Mucosa of descending colon (tissue), 3 donors: ENCODE measurements around the gene CAPN8. TPM values are rescaled to one million over a fixed set of nuclear protein-coding genes. Genes with fewer than 3 reads are reported as not detected.
A peak's percentile ranks its signal among the peaks of the same experiment; 100 is the strongest.

ENCODE experiments used
- ATAC-seq: fragments of 200-7000 bp; cut with Tn5 transposase; one replicate; pipeline ENCODE4 v1.9.1; 2020; ENCODE audit warnings: mild to moderate bottlenecking, moderate library complexity
- DNase-seq, 3 donors: peaks; one replicate each; pipeline ENCODE4 v3.0.0-alpha.2; 2020
- H3K36me3 ChIP-seq: fragments of 200-600 bp; one replicate; pipeline ENCODE4 v1.8.0; 2021; ENCODE audit warnings: low read depth, mild to moderate bottlenecking
- H3K4me1 ChIP-seq: fragments of 200-600 bp; one replicate; pipeline ENCODE4 v1.8.0; 2021; ENCODE audit warnings: low read depth, mild to moderate bottlenecking
- H3K4me3 ChIP-seq: fragments of 200-600 bp; one replicate; pipeline ENCODE4 v1.8.0; 2021; ENCODE audit warnings: mild to moderate bottlenecking
- H3K9me3 ChIP-seq: fragments of 200-600 bp; one replicate; pipeline ENCODE4 v1.8.0; 2021; ENCODE audit warnings: mild to moderate bottlenecking
- CTCF ChIP-seq: fragments of 200-600 bp; IDR thresholded peaks from one replicate; pipeline ENCODE4 v1.8.0; 2022; ENCODE audit warnings: antibody characterized with exemption, mild to moderate bottlenecking
- intact Hi-C, 2 donors: fragments of 100-400 bp; cut with DNase I in 1 of 2; cut with micrococcal nuclease in 1 of 2; formaldehyde crosslinking; loops; one replicate each; pipeline versions ENCODE4 v1.11.0 to v1.11.1; 2022; cut with DNase I, micrococcal nuclease
- total RNA-seq, 3 donors: library from RNA; stranded (reverse); fragmentation: NEBNext Ultra II Directional in 2 of 3; extraction: Animal tissue kit (Norgen Biotek cat#: 25700) in 2 of 3; gene quantifications; one replicate each; pipeline versions ENCODE4 v1.2.1 to v1.2.4, GENCODE V29; 2021 to 2023
- donor health status: DM: no; HTN: no; CAD: no; lungs with moderate emphysema.
- donor health status: DM: no; HTN: no; CAD: no.
- donor health status: DM: no; HTN: yes; CAD: no.

Gene CAPN8
- total RNA-seq, 3 donors from 2014 or later, result 31.1 to 88.6 (median 59.0) TPM

GRCh38 chr1:223683586-223684487, 18.3 kb upstream of the CAPN8 start:
- peak; percentile 20 for TF ChIP-seq CTCF
- peak; percentile 81 for ATAC-seq
- no peaks in the 10 kb centered on the region for H3K9me3 ChIP-seq
- H3K36me3 ChIP-seq, result no peaks in the 10 kb centered on the region
- DNase-seq, result peak in 2 of 3 donors; percentile 59 to 85
- intact Hi-C loops, result loop anchor here (10.0 kb wide), 1 partner anchor 549 kb away; no protein-coding TSS in a partner anchor
- no peaks in the 10 kb centered on the region for H3K4me1 ChIP-seq
- H3K4me3 ChIP-seq, result no peak overlapping the region

- intact Hi-C loops, result loop anchor here (10.0 kb wide), 1 partner anchor 548 kb away; no protein-coding TSS in a partner anchor
- Histone ChIP-seq H3K36me3 (no peaks in the 10 kb centered on the region), H3K4me1 (no peaks in the 10 kb centered on the region), H3K9me3 (no peaks in the 10 kb centered on the region), H3K4me3 (no peak overlapping the region)
- no peak for TF ChIP-seq CTCF
- DNase-seq (no peak), ATAC-seq (no peak)
Measured at GRCh38 chr1:223682502-223682901, 17.0 kb upstream of the CAPN8 start.

- intact Hi-C loops, result loop anchor here (10.0 kb wide), 1 partner anchor 545 kb away; no protein-coding TSS in a partner anchor
- no peaks in the 10 kb centered on the region for H3K4me1 ChIP-seq
- TF ChIP-seq CTCF, result no peak
- no peaks in the 10 kb centered on the region for H3K36me3 ChIP-seq
- ATAC-seq (no peak), DNase-seq (no peak)
- H3K4me3 ChIP-seq, result no peak overlapping the region
- H3K9me3 ChIP-seq, result no peaks in the 10 kb centered on the region
Measured at GRCh38 chr1:223680188-223680587, 14.7 kb upstream of the CAPN8 start.

DNA sequence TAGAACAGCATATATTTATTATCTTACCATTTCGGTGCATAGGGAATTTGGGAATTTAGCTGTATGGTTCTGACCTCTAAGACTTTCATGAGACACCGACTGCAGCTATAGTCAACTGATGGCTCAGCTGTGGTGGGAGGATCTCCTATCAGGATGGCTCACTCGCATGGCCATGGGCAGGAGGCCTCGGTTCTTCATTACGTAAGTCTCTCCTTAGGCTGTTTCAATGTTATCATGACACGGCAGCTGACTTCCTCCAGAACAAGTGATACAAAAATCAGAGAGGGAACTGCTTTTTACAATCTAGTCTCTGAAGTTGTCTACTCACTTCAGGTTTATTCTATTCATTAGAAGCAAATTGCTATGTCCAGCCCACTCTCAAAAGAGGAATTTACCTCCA, 13.3 kb upstream of the CAPN8 start:
- Histone ChIP-seq H3K9me3 (peaks cover 12% of the 10 kb centered on the region), H3K4me3 (no peak overlapping the region), H3K4me1 (no peaks in the 10 kb centered on the region), H3K36me3 (no peaks in the 10 kb centered on the region)
- DNase-seq, result no peak
- intact Hi-C loops, result no loop called here
- TF ChIP-seq CTCF, result no peak
- ATAC-seq, result no peak

GRCh38 chr1:223674119-223674890, 8.8 kb upstream of the CAPN8 start:
- DNase-seq, result no peak
- intact Hi-C loops, result no loop called here
- H3K9me3 ChIP-seq, result peaks cover 13% of the 10 kb centered on the region
- H3K4me3 ChIP-seq, result no peak overlapping the region
- H3K4me1 ChIP-seq, result no peaks in the 10 kb centered on the region
- TF ChIP-seq CTCF, result no peak
- no peaks in the 10 kb centered on the region for H3K36me3 ChIP-seq
- ATAC-seq, result no peak
